DOHH2 (cell line): ENCODE data around the gene PLEKHB2.

Experiments
- H3F3A ChIP-seq: fragments of 200-600 bp; sonication (generic), shearing (Covaris generic); 2 replicates; pipeline ENCODE4 v1.6.0; 2016; ENCODE audit warnings: antibody characterized with exemption, mild to moderate bottlenecking; ENCODE audit not compliant: control insufficient read depth, insufficient read depth
- H3K27ac ChIP-seq: fragments of 200-600 bp; sonication (generic); 2 replicates; pipeline ENCODE4 v1.5.1; 2014; ENCODE audit warnings: low read depth, mild to moderate bottlenecking, low read length, moderate library complexity
- H3K27me3 ChIP-seq: fragments of 200-600 bp; sonication (generic); 2 replicates; pipeline ENCODE4 v1.6.1; 2014; ENCODE audit warnings: mild to moderate bottlenecking, low read length, mixed read lengths; ENCODE audit not compliant: control insufficient read depth
- H3K36me3 ChIP-seq: fragments of 200-600 bp; sonication (generic); 2 replicates; pipeline ENCODE4 v1.6.1; 2014; ENCODE audit warnings: mild to moderate bottlenecking, low read length, moderate library complexity, mixed read lengths; ENCODE audit not compliant: control insufficient read depth
- H3K4me1 ChIP-seq: fragments of 200-600 bp; sonication (generic); 2 replicates; pipeline ENCODE4 v1.6.1; 2014; ENCODE audit warnings: mild to moderate bottlenecking, low read length, mixed read lengths; ENCODE audit not compliant: control insufficient read depth
- H3K4me2 ChIP-seq: fragments of 200-600 bp; sonication (generic); 2 replicates; pipeline ENCODE4 v1.6.0; 2014; ENCODE audit warnings: mild to moderate bottlenecking, low read length, moderate library complexity
- H3K4me3 ChIP-seq: fragments of 200-600 bp; sonication (generic); 2 replicates; pipeline ENCODE4 v1.5.1; 2014; ENCODE audit warnings: mild to moderate bottlenecking, low read length, mixed read lengths
- H3K79me2 ChIP-seq: fragments of 200-600 bp; sonication (generic); 2 replicates; pipeline ENCODE4 v1.6.1; 2014; ENCODE audit warnings: mild to moderate bottlenecking, low read length, mixed read lengths; ENCODE audit not compliant: control insufficient read depth
- H3K9me2 ChIP-seq: fragments of 200-600 bp; sonication (generic); replicated peaks from 2 replicates; pipeline ENCODE4 v1.6.1; 2014; ENCODE audit warnings: mild to moderate bottlenecking, low read length, mixed read lengths; ENCODE audit not compliant: control insufficient read depth
- H3K9me3 ChIP-seq: fragments of 200-600 bp; sonication (generic); 2 replicates; pipeline ENCODE4 v1.6.1; 2014; ENCODE audit warnings: antibody characterized with exemption, low read length, mixed read lengths; ENCODE audit not compliant: control insufficient read depth, insufficient read depth
- H4K20me1 ChIP-seq: fragments of 200-600 bp; sonication (generic); 2 replicates; pipeline ENCODE4 v1.6.0; 2014; ENCODE audit warnings: low read depth, mild to moderate bottlenecking, antibody characterized with exemption, low read length, moderate library complexity; ENCODE audit not compliant: control insufficient read depth, insufficient read depth
- EZH2phosphoT487 ChIP-seq: fragments of 200-600 bp; sonication (generic); IDR thresholded peaks from 2 replicates; pipeline ENCODE4 v1.6.1; 2017; ENCODE audit warnings: borderline replicate concordance, mild to moderate bottlenecking, antibody characterized with exemption, low read length, moderate library complexity, mixed read lengths
- TF ChIP-seq, protein P1 (sequence below): fragments of 200-600 bp; sonication (generic); IDR thresholded peaks from one replicate; pipeline ENCODE4 v1.5.1; 2014; ENCODE audit warnings: antibody characterized with exemption, mild to moderate bottlenecking, low read depth, low read length; ENCODE audit not compliant: poor library complexity, severe bottlenecking

PLEKHB2 gene

DNA sequence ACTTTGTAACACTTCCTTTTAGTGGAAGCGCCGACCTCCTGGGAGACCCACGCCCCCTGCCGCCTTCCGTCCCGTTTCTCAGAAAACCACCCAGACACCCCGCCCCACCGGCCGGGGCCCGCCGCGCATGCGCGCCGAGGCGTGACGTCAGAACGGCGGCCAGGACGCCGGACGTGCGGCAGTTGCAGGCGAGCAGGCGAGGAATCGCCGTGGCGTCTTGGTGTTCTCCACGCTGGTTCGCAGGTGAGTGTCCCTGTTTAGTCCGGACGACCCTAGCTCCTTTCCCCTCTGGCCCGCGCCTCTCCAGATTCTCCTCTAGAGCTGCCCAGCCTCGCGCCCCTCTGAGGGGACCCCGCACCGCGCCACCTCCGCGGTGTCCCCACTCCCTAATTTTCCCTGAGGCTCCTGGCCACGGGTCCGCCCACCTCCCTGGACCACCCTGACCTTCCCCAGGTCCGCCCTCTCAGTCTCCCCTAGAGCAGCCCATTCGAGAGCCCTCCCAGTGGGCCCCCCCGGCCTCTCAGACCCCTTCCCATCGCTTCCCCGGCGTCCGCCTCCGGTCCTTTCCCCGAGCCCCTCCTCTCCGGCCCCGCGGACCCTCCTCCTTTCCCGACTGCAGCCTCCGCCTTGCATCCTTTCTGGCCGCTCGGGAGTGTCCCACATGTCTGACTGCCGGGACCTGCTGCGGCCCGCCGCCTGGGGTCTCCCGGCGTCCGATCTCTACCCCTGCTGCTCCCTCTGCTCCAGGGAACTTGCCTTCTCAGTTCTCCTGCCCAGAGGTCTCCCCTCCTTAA lies at the start of gene PLEKHB2:
Gene PLEKHB2 (plus strand): TSS at position 181 of the 794 bp plus-strand sequence. CDS start 15,606 bp downstream, outside the sequence.
- Histone ChIP-seq H3K4me1 (peaks cover 25% of the 10 kb centered on the region), H3K4me2 (peak within 1 kb of the TSS; percentile 80), H3K4me3 (peak within 1 kb of the TSS; percentile 99), H3K27ac (peak within 1 kb of the TSS; percentile 66), H3K27me3 (no peaks in the 10 kb centered on the region), H3K36me3 (peaks cover 37% of the 10 kb centered on the region), H3K9me2 (no peaks in the 10 kb centered on the region), H3K79me2 (peaks cover 53% of the 10 kb centered on the region), H3F3A (peaks cover 6% of the 10 kb centered on the region; the same call in 1 of the 2 replicates), H4K20me1 (peaks cover 18% of the 10 kb centered on the region; the same call in 1 of the 2 replicates), H3K9me3 (no peaks in the 10 kb centered on the region)
- TF ChIP-seq, protein P1, sequence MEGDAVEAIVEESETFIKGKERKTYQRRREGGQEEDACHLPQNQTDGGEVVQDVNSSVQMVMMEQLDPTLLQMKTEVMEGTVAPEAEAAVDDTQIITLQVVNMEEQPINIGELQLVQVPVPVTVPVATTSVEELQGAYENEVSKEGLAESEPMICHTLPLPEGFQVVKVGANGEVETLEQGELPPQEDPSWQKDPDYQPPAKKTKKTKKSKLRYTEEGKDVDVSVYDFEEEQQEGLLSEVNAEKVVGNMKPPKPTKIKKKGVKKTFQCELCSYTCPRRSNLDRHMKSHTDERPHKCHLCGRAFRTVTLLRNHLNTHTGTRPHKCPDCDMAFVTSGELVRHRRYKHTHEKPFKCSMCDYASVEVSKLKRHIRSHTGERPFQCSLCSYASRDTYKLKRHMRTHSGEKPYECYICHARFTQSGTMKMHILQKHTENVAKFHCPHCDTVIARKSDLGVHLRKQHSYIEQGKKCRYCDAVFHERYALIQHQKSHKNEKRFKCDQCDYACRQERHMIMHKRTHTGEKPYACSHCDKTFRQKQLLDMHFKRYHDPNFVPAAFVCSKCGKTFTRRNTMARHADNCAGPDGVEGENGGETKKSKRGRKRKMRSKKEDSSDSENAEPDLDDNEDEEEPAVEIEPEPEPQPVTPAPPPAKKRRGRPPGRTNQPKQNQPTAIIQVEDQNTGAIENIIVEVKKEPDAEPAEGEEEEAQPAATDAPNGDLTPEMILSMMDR = no peak
- no peak for TF ChIP-seq EZH2phosphoT487

DNA sequence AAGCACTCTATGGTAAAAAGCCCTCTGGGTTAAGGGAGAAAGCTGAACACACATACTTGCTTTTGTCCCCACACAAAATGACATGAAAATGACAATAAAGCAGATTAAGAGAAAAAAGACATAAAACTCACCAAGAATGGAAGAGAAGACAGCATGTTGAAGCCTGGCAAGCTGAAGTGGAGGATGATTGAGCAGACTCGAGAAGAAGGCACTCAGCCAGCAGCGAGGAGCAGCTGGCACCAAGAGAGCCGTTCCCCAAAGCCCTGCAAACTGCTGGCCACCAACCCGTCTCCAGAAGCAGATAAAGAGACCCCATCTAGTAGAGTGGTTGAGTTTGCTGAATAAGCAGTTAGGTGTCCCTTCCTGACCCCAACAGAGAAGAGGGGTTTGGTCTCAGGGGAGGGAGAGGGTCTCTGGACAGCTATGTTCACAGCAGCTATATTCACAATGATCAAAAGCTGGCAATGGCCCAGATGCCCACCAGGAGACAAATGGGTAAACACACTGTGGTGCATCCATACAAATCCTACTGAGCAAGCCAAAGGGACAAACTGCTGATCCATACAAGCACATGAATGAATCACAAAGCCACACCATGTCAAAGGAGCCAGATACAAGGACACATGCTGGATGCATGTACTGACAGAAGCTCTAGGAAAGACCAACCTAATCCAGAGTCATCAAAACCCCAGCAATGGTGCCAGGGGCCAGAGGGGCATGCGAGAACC lies 48.8 kb upstream of the PLEKHB2 start:
- Histone ChIP-seq H3K4me1 (no peaks in the 10 kb centered on the region), H3K4me3 (no peak overlapping the region), H4K20me1 (peaks cover 10% of the 10 kb centered on the region), H3K27ac (no peak overlapping the region), H3F3A (peaks cover 2% of the 10 kb centered on the region; the same call in 1 of the 2 replicates), H3K4me2 (no peak overlapping the region), H3K9me3 (no peaks in the 10 kb centered on the region), H3K36me3 (peaks cover 85% of the 10 kb centered on the region), H3K79me2 (peaks cover 64% of the 10 kb centered on the region), H3K9me2 (no peaks in the 10 kb centered on the region), H3K27me3 (no peaks in the 10 kb centered on the region)
- TF ChIP-seq EZH2phosphoT487 = no peak
- TF ChIP-seq, protein P1 = no peak

DNA sequence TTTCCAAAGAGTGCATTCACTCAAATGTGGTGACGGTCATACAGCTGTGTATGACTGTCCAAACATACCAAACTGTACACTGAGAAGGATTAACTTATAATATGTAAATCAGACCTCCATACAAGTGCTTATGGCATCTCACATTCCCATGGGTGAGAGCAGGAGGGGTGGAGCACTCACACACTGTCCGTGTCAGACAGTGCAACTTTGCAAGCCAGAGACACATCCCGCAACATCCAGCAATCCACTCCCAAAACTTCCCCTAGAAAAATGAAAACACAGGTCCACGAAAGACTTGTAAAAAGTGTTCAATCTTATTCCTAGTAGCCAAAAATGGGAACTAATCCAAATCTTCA lies 48.2 kb upstream of the PLEKHB2 start:
- TF ChIP-seq, protein P1 = no peak
- H4K20me1 ChIP-seq = peaks cover 10% of the 10 kb centered on the region
- no peak overlapping the region for H3K4me3 ChIP-seq
- no peak overlapping the region for H3K27ac ChIP-seq
- H3K9me3 ChIP-seq = no peaks in the 10 kb centered on the region
- peaks cover 85% of the 10 kb centered on the region for H3K36me3 ChIP-seq
- peaks cover 2% of the 10 kb centered on the region; the same call in 1 of the 2 replicates for H3F3A ChIP-seq
- H3K4me1 ChIP-seq = no peaks in the 10 kb centered on the region
- no peaks in the 10 kb centered on the region for H3K27me3 ChIP-seq
- no peak overlapping the region for H3K4me2 ChIP-seq
- H3K9me2 ChIP-seq = no peaks in the 10 kb centered on the region
- peaks cover 69% of the 10 kb centered on the region for H3K79me2 ChIP-seq
